HAP-1 (cell line): ENCODE results near the gene MATN3.

ENCODE experiments used
- DNase-seq, 2 experiments: peaks; one replicate each; pipeline ENCODE4 v3.0.0-alpha.2; 2016 to 2020; ENCODE audit warnings: low spot score in 2 of 2
- H3K27me3 ChIP-seq: fragments of 250-450 bp; sonication (Bioruptor Pico); 2 replicates; pipeline ENCODE4 v1.5.1; 2020; ENCODE audit warnings: low read depth, mild to moderate bottlenecking, moderate library complexity
- H3K36me3 ChIP-seq: fragments of 250-450 bp; sonication (Bioruptor Pico); replicated peaks from 2 replicates; pipeline ENCODE4 v1.5.1; 2020; ENCODE audit warnings: mild to moderate bottlenecking
- H3K4me1 ChIP-seq: fragments of 250-450 bp; sonication (Bioruptor Pico); 2 replicates; pipeline ENCODE4 v1.5.1; 2020; ENCODE audit warnings: mild to moderate bottlenecking
- H3K4me3 ChIP-seq: fragments of 250-450 bp; sonication (Bioruptor Pico); 2 replicates; pipeline ENCODE4 v1.5.1; 2020; ENCODE audit warnings: mild to moderate bottlenecking, moderate library complexity
- H3K9me3 ChIP-seq: fragments of 250-450 bp; sonication (Bioruptor Pico); 2 replicates; pipeline ENCODE4 v1.5.1; 2020; ENCODE audit warnings: mild to moderate bottlenecking, moderate library complexity
- in situ Hi-C: fragments of 300-500 bp; cut with MboI; formaldehyde crosslinking; loops from 3 replicates; pipeline ENCODE4 v1.14.3; 2020; ENCODE audit warnings: low sequenced_read_pairs, inconsistent platforms, mixed read lengths

The MATN3 gene

GRCh38 chr2:19955544-19956422, 56.7 kb downstream of the MATN3 start:
- no peaks in the 10 kb centered on the region for H3K4me1 ChIP-seq
- H3K27me3 ChIP-seq: no peaks in the 10 kb centered on the region
- in situ Hi-C loops: no loop called here
- DNase-seq: peak; percentile 70 to 80
- no peak overlapping the region for H3K4me3 ChIP-seq
- no peaks in the 10 kb centered on the region for H3K9me3 ChIP-seq
- no peaks in the 10 kb centered on the region; the same call in 1 of the 2 replicates for H3K36me3 ChIP-seq

- in situ Hi-C loops: no loop called here
- Histone ChIP-seq H3K36me3 (no peaks in the 10 kb centered on the region; the same call in 1 of the 2 replicates), H3K27me3 (no peaks in the 10 kb centered on the region), H3K4me1 (no peaks in the 10 kb centered on the region), H3K9me3 (no peaks in the 10 kb centered on the region), H3K4me3 (no peak overlapping the region)
- DNase-seq: no peak
Observed at GRCh38 chr2:19949071-19949470, 63.4 kb downstream of the MATN3 start.

GRCh38 chr2:19947184-19947940, 65.1 kb downstream of the MATN3 start:
- Histone ChIP-seq H3K27me3 (no peaks in the 10 kb centered on the region), H3K36me3 (no peaks in the 10 kb centered on the region), H3K9me3 (no peaks in the 10 kb centered on the region), H3K4me3 (no peak overlapping the region), H3K4me1 (no peaks in the 10 kb centered on the region)
- no peak for DNase-seq
- in situ Hi-C loops: no loop called here

- H3K4me3 ChIP-seq: no peak overlapping the region
- in situ Hi-C loops: no loop called here
- no peaks in the 10 kb centered on the region for H3K36me3 ChIP-seq
- H3K4me1 ChIP-seq: no peaks in the 10 kb centered on the region
- no peaks in the 10 kb centered on the region for H3K9me3 ChIP-seq
- no peak for DNase-seq
- no peaks in the 10 kb centered on the region for H3K27me3 ChIP-seq
Observed at GRCh38 chr2:19944205-19944845, 68.1 kb downstream of the MATN3 start.

- in situ Hi-C loops: no loop called here
- no peak for DNase-seq
Observed at GRCh38 chr2:19943189-19943588, 69.3 kb downstream of the MATN3 start.

GRCh38 chr2:19942199-19942598, 70.3 kb downstream of the MATN3 start:
- Histone ChIP-seq H3K27me3 (no peaks in the 10 kb centered on the region), H3K4me1 (no peaks in the 10 kb centered on the region), H3K9me3 (no peaks in the 10 kb centered on the region), H3K4me3 (no peak overlapping the region), H3K36me3 (peaks cover 9% of the 10 kb centered on the region; the same call in 1 of the 2 replicates)
- in situ Hi-C loops: no loop called here
- no peak for DNase-seq

More at GRCh38 chr2:19943189-19943588, 69.3 kb downstream of the MATN3 start:
- H3K27me3 ChIP-seq: no peaks in the 10 kb centered on the region
- H3K4me3 ChIP-seq: no peak overlapping the region
- H3K36me3 ChIP-seq: peaks cover 2% of the 10 kb centered on the region; the same call in 1 of the 2 replicates
- H3K4me1 ChIP-seq: no peaks in the 10 kb centered on the region
- H3K9me3 ChIP-seq: no peaks in the 10 kb centered on the region
